ENCODE data around the gene DUSP14.

- TF ChIP-seq CBX5 (IDR thresholded peaks at IDR 0.05; ENCODE audit: low read depth, low read length) (no peak), POLR2AphosphoS5 (IDR thresholded peaks at IDR 0.05; ENCODE audit: low read depth, low read length) (no peak), YY1 (IDR thresholded peaks at IDR 0.05; ENCODE audit: low read depth, low read length) (no peak), CTCF (IDR thresholded peaks at IDR 0.05; ENCODE audit: control extremely low read depth in 1 of 3, insufficient read depth in 1 of 3, low read depth in 1 of 3, low read length in 3 of 3) (no peak), POLR2A (IDR thresholded peaks at IDR 0.05; ENCODE audit: control extremely low read depth in 1 of 2, low read depth in 2 of 2, low read length in 2 of 2) (no peak), EZH2 (IDR thresholded peaks at IDR 0.05; ENCODE audit: low read depth, low read length, severe bottlenecking) (no peak), CREB1 (IDR thresholded peaks at IDR 0.05) (no peak), USF2 (IDR thresholded peaks at IDR 0.05; ENCODE audit: low read length) (no peak), ZNF274 (IDR thresholded peaks at IDR 0.05; ENCODE audit: borderline replicate concordance, extremely low read depth, low read length) (no peak), BRCA1 (IDR thresholded peaks at IDR 0.05; ENCODE audit: low read depth, low read length) (no peak), ATF3 (IDR thresholded peaks at IDR 0.05; ENCODE audit: insufficient read depth, low read depth, low read length) (no peak), RBBP5 (IDR thresholded peaks at IDR 0.05; ENCODE audit: borderline replicate concordance, low read depth, low read length) (no peak)
Measured at GRCh38 chr17:37503148-37503547, 13.5 kb downstream of the DUSP14 start.
